Gastroesophageal sphincter (tissue), 3 donors: ENCODE data around the gene MRPL20.

Experiments used
- EP300 ChIP-seq: sonication (generic); formaldehyde crosslinking; IDR thresholded peaks from one replicate; pipeline ENCODE4 v1.6.1; 2017; ENCODE audit warnings: antibody characterized with exemption, mild to moderate bottlenecking
- POLR2AphosphoS5 ChIP-seq: sonication (generic); formaldehyde crosslinking; IDR thresholded peaks from one replicate; pipeline ENCODE4 v1.6.1; 2017; ENCODE audit warnings: antibody characterized with exemption
- TF ChIP-seq, protein P1 (sequence below), 4 experiments: fragments of 200-600 bp in 2 of 4; fragments of 450-650 bp in 2 of 4; sonication (generic) in 1 of 4; IDR thresholded peaks; one replicate each; pipeline ENCODE4 v1.5.1; 2017 to 2019; ENCODE audit warnings: antibody characterized with exemption in 4 of 4, mild to moderate bottlenecking in 2 of 4, moderate library complexity in 2 of 4

GRCh38 chr1:1367315-1367714 lies 39.8 kb downstream of the MRPL20 start:
- TF ChIP-seq, protein P1, sequence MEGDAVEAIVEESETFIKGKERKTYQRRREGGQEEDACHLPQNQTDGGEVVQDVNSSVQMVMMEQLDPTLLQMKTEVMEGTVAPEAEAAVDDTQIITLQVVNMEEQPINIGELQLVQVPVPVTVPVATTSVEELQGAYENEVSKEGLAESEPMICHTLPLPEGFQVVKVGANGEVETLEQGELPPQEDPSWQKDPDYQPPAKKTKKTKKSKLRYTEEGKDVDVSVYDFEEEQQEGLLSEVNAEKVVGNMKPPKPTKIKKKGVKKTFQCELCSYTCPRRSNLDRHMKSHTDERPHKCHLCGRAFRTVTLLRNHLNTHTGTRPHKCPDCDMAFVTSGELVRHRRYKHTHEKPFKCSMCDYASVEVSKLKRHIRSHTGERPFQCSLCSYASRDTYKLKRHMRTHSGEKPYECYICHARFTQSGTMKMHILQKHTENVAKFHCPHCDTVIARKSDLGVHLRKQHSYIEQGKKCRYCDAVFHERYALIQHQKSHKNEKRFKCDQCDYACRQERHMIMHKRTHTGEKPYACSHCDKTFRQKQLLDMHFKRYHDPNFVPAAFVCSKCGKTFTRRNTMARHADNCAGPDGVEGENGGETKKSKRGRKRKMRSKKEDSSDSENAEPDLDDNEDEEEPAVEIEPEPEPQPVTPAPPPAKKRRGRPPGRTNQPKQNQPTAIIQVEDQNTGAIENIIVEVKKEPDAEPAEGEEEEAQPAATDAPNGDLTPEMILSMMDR (IDR thresholded peaks at IDR 0.05), result no peak
- TF ChIP-seq POLR2AphosphoS5 (no peak), EP300 (no peak)
